Amniotic epithelial cell (primary cell): ENCODE results near the gene EYA2.
"Not testable (repeated sequence)": the region's sequence is repeated elsewhere in the genome, so short reads cannot be mapped to it uniquely, and the experiment has no call there.

Experiments
- DNase-seq: peaks from one replicate; pipeline ENCODE4 v3.0.0-alpha.2; 2010; ENCODE audit warnings: low read depth

EYA2 gene, protein sequence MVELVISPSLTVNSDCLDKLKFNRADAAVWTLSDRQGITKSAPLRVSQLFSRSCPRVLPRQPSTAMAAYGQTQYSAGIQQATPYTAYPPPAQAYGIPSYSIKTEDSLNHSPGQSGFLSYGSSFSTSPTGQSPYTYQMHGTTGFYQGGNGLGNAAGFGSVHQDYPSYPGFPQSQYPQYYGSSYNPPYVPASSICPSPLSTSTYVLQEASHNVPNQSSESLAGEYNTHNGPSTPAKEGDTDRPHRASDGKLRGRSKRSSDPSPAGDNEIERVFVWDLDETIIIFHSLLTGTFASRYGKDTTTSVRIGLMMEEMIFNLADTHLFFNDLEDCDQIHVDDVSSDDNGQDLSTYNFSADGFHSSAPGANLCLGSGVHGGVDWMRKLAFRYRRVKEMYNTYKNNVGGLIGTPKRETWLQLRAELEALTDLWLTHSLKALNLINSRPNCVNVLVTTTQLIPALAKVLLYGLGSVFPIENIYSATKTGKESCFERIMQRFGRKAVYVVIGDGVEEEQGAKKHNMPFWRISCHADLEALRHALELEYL

DNA sequence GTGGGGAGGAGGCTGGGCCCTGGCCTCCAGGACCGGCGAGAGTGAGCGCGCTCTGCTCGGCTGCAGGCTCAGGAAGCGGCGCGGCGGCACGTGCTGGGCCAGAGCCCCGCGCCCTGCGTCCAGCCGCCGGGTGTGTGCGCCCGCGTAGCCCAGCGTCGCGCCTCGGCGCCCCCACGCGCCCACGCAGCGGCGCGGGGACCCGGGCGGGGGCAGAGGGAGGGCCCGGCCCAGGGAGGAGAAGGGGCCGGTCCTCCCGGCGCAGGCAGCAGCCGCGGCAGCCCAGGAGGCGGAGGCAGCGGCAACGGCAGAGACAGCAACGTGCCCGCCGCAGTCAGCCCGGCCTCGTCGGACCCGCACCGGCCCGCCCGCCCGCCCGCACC, at the start of gene EYA2:
Gene EYA2, plus strand, starts transcription at position 265 of the 380 bp plus-strand sequence. CDS start 95,168 bp downstream, outside the sequence.
- DNase-seq = no peak

DNA sequence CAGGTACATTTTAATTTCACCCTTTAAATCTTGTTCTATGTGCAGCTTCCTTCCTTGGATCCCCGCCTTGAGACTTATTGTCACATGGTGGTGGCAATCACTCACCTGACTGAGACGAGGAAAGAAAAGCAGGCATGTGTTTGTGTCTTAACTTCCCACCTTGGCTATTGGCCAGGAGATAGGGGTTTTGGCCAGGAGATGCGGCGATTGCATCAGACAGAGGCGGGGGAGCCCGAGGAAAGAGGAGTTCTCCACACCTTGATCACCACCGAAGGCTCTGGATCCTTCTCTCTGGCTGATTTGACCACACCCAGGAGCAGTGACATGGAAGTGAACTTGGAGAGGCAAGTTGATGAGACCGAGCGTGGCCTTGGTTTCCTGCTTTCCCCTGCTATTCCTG, 49.7 kb upstream of the EYA2 start:
- no peak for DNase-seq

DNA sequence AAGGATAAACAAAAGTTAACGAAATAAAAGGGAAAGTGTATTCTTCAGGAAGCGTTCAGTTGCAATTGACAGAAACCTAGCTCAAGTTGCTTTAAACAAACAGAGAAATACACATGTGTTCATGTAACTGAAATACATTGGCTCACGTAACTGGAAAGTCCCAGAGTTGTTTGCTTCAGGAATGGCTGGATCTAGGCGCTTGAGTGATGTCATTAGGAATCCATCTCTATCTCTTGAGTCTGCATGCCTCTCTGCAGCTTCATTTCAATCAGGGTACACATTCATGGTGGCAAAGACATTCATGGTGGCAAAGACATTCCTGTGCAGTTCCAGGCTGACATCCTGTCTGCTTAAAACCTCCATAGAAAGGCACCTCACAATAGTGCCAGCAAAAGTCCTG, 45.4 kb upstream of the EYA2 start:
- no peak for DNase-seq

DNA sequence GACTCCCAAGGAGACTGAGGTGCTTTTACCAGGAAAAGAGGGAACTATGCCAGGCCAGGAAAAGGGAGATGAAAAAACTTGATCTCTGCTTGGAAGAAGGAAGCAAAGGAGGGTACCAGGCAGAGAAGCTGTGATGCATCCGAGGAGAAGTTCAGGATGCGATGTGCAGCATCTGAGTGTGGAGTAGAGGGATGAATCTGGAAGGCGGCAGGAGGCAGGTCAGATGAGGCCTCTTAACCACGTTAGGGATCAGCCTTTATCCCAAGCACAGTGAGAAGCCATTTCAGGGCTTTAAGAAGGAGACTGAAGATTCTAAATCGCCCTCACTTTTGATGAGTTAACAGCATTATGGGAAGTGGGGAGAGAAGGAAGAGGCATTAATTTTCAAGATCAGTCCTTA, 44.9 kb upstream of the EYA2 start:
- DNase-seq = no peak

DNA sequence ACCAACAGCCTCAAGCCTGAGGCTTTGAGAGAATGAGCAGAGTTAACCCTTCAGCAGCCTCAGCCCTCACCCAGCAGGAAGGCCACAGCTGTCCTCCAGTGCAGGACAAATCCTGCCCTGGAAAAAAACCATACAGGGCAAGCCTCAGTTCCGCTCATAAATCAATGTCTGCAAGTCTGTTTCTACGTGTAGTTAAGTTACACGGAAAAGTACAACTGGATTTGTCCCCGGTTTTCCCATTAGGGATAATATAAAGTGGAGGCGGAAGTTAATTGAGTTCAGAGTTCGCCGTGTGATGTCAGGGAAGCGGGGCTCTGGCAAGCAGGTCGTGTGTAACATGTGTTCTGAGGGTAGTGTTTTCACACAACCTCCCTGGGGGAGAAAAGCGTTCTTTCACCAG, 44.2 kb upstream of the EYA2 start:
- DNase-seq = no peak

DNA sequence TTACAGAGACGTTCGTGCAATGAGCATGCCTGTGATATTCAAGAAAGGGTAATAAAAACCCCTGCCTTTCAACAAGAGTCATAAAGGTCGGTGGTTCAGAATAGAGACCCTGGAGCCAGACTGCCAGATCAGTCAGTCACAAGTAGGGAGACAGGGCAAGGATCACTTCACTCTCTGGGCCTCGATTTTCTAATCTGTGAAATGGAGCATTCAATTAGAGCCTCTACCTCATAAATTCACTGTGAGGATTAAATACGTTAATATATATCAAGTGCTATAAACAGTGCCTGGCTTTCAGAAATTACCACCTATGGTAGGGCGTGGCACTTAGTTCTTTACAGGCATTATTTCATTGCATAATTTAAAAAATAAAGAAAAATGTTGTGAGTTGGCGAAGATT, 43.7 kb upstream of the EYA2 start:
- DNase-seq = no peak

DNA sequence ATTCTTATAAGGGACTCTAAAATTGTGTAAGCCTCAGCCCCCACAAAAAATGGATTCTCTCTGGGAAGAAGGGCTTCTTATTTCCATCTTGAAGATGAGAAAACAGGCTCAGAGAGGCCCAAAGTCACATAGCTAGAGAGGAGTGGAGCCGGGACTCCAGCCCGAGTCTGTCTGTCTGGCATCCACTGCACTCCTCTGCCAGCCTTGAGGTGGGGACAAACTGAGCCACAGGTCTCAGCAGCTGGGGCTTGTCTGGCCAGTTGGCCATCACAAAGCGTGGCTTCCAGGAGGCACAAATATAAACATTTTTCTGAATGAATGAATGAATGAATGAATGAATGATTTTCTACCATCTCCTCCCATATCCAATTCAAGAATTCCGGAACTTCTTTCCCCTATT, 42.9 kb upstream of the EYA2 start:
- DNase-seq = no peak

DNA sequence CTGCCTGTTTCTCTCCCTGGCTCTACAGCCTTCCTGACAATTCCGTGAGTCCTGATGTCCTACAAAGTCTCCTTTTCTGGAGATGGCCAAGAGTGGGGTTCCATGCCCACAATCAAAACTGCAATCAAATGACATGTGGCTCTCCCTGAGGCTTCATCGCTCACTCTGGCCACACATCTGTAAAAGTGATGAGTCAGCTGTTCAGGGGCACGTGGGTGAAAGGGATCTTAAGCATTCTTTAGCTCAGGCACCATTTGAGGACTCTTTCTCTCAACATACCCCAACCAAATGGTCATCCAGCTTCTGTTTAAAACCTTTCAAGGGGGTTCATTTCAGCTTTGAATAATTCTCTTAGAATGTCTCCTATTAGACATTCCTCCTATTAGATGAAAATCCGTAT, 42.3 kb upstream of the EYA2 start:
- DNase-seq = no peak

DNA sequence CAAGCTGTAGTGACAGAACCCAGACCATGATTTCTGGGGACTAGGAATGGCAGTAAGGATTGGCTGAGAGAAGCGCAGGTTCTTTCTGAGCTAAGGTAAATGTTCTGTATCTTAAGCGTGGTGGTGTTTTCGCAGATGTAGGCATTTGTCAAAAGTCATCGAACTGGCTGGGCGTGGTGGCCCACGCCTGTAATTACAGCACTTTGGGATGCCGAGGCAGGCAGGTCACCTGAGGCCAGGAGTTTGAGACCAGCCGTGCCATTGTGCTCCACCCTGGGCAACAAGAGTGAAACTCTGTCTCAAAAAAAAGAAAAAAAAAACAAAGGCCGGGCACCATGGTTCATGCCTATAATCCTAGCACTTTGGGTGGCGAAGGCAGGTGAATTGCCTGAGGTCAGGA, 40.7 kb upstream of the EYA2 start:
- DNase-seq = no peak

DNA sequence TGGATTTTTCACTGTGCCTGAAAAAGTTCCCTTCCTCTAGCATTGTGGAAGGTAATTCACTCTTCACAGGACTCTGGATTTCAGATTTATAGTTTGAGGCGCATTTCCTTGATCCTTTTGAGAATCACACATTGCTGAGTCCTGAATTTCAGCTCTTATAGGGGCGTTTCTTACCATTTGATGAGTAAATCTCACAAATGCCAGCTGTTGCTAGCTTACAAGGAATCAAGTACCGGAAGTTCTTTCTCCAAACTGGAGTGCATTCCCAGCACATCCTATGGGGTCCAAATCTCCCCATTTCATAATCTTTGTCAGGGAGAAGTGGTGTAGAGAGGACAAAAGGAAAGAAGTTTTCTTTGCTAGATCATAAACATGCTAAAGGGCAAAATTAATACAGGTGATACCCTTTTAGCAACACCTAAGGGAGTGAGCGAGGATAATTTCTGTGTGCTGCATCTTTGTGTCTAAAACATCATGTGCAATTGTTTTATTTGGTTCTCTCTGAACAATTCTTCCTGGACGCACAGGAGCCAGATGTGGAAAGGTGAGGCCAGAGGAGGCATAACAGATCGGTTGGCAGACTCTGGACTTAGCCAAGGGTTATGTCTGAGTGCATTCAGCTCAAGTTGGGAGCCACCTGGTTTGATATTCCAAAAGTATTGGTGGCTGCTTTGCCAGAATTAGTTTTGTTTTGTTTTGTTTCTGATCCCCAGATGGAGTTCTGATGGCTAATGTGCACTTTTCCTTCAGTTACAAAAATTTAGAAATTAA, 37.4 kb upstream of the EYA2 start:
- no peak for DNase-seq

DNA sequence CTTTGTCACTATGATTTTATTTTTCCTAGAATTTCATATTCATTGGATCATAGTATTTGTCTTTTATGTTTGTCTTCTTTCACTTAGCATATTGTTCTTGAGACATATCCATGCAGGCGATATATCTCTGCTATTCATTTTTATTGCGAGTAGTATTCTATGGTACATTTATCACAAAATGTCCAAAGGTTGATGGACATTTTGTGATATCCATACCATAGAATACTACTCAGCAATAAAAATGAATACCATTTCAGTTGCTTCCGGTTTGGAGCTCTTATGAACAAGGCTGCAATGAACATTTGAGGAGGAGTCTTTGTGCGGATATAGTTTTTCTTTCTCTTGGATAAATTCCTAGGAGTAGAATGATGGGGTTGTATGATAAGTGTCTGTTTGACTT, 28.8 kb upstream of the EYA2 start:
- DNase-seq = no peak

DNA sequence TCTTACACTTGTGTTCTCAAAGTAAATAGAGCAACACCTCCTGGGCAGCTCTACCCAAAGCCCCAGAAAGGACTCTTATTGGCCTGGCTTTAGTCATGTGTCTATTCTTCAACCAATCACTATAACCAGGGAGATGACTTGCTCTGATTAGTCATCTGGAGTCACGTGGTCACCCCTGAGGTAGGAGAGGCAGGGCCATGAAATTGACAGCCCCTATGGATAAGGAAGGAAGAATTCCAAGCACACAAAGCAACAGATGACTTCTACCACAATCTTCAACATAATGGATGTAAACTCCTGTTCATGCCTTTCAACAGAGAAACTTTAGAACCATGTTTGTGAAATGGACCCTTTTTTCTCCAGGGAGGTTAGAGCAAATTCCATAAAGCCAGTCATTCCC, 24.6 kb upstream of the EYA2 start:
- no peak for DNase-seq

DNA sequence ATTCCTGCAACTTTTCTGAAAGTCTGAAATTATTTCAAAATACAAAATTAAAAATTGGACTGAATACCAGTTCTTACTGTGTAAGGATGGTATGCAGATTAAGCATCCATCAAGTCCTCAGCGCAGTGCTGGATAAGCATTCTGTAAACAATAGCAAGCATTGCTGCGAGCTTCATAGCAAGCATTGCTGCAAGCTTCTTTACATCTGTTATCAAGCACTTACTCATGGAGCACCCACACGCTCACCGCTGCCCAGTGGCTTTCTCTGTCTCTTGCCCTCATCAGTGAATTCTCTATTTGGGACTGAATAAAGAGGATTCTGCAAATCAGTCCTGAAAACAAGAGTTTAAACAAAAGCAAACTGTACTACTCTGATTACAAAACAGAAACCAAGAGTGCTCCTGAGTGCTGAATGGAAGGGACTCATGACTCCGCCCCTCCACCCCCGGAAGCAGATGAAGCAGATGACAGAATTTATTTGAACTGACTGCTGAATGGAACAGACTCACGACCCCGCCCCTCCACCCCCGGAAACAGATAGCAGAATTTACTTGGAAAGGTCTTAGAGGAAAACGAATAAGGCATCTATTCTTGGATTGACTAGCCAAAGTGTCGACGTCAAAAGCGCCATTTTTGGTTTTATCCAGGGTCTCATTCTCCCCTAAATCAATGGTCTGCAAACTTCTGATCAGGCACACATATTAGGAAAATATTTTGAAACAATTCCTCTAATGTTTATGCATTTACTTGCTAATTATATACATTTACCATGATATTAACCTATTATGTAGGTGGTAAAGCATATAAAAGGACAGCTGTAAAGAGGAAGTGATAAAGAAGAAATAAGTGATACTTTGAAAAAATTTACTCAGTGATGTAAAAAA, 22.1 kb upstream of the EYA2 start:
- DNase-seq = peak; percentile 21

DNA sequence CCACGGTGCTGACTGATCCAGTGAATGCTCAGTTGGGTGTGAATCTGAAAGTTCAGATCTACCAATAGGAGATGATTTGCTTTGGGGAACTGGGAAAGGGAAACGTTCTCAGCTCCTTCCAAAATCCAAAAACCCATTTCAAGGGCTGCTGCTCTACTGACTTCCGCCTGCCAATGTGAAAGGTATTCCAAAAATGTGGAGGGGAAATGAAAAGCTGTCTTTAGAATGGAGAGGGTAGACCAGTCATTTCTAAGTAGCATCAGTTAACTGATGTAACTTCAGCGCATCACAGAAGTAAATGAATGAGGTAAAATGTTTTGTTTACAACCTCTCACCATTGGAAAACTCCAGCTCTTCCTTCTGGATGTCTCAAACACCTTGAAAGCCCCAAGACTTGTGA, 19.6 kb upstream of the EYA2 start:
- no peak for DNase-seq

DNA sequence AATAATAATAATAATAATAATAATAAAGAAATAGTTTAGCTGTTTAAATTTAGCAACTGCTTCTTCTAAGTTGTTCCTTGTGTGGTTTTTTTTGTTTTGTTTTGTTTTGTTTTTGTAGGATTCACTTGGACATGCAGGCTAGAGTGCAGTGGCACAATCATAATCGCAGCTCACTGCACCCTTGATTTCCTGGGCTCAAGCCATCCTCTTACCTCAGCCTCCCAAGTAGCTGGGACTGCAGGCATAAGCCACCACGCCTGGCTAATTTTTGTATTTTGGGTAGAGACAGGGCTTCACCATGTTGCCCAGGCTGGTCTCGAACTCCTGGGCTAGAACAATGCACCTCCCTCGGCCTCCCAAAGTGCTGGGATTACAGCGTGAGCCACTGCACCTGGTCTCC, 15.3 kb upstream of the EYA2 start:
- DNase-seq = no peak

DNA sequence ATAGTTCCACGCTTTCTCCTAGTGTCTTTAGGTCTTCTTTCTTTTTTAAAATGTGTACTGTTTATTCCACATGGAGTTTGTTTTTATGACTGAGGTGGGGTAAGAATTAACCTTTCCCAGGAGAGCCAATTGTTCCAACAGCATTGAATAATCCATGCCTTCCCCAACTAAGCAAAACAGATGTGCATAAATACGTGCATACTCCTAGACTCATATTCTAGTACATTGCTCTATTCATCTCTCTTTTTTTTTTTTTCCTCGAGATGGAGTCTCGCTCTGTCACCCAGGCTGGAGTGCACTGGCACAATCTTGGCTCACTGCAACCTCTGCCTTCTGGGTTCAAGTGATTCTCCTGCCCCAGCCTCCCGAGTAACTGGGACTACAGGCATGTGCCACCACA, 14.7 kb upstream of the EYA2 start:
- DNase-seq = not testable (repeated sequence)

DNA sequence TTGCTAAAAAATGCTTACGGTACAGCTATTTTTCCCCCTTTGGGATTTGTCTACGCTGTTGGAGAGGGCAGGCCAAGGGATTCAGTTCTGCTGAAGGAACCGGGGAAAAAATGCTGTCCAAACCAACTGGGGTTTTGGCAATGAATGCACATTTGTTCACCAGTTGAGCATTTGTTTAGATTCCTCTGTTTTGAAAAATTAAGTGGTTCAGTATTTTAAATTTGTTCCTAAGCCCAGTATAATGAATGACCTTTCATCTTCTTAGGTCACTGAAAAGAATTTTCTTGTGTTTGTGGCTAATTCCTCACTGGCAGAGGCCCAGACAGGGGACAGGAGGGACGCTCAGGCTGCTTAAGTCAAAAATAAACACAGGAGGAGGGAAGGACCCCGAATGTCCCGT, 10.8 kb upstream of the EYA2 start:
- no peak for DNase-seq

DNA sequence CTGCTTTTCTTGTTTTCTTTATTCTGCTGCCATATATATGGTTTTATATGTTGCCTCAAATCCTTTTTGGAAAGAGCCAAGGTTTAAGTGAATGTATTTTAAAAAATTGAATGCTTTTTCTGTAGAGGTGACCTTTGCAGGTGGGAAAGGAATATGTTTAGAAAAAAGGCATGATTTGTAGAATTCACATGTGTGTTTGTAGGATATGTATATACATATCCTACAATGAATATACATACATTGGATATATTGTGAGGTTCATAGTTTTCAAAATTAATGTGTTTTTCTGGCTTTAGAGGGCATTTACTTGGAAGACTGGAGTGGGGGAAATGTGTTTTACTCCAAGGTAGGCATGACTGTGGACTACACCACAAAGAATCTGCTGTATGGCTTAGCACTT, 4.0 kb upstream of the EYA2 start:
- DNase-seq = no peak

DNA sequence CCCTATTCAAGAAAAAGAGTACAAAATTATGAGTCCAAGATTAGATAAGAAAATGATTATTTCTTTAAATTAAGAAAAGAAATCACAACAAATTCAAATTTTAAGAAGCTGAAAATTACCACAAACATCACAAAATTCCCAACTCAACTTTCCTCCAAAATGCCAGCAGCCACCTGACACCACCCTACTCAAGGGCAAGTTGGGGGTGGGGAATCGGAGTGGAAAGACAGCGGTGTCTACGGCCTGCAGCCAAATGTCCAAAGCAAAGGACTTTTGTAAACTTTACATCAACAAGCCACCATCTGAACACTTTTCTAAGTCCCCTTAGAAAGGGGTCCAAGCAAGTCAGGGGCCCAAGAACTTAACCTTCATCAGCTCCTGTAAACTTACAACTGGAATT, 1.6 kb upstream of the EYA2 start:
- no peak for DNase-seq

DNA sequence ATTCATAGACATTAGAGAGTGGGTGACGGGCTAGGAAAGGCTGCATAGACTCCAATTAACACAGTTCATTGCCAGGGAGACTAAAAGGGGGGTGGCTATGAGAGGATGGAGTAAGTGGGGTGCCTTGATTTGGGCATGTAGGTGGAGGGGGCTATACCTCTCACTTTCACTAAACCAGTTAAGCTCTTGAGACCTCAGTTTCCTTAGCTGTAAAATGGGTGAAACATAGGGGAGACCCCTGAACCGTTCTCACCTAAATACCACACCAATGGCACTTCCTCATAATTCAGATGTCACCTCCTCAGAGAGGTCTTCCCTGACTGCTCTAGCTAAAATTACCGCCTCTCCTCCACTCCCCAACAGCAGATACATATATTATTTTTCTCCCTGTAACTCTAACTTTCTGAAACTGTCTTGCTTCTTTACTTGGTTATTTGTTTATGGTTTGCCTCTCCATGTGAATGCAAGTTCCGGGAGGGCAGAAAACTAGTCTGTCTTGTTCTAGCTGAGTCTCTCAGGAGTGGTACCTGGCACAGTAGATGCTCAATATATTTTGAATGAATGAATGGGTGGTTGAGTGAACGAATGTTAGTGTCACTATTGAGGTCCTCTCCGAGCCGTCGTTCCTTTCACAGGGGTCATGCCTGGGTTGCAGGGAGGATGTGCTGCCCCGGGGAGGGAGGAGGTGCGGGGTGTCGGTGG, 615 bp upstream of the EYA2 start:
- no peak for DNase-seq

DNA sequence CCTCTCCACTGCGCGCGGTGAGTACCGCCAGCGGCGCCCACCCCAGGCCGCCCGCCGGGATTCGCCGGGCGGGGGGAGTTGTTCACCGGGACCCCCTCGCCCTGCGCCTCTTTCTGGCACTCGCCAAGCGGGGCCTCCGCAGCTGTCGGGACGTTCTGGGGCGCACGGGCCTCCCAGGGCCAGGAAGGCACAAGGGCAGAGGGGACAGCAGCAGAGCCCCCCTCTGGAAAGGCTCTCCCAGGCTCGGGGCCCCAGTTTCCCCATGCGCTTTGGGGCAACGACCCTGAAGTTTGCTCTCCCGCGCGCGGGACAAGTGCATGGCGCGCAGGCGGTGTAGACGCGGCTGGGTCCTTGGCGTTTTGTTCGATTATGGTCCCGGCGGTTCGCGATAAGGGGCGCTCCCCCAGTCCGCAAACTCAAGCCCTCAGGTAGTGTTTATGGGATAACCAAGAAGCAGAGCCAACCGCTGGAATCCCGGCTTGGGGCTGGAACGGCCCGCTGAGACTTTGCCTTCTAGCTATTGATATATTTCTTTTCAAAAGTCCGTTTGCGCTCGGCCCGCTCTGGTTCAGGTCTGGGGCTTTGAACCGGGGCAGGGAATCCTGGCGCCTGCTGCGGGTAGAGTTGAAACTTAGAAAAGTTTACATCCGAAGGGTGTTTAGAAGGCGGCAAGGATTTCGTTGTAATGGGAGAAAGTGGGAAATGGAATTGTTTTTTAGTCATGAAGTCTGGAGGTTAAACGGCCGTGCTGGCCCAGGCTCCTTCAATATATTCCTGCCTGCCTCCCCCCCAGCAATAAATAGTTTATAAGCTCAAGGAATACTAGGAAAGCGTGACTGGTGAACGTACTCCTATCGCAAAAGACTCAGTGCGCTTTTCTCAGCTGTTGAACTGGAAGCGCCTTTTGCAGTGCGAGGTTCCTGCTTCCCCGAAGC, 595 bp downstream of the EYA2 start:
- DNase-seq = no peak
